Tibial nerve (tissue), 4 donors: Measurements from ENCODE around the gene DLK1. TPM values are rescaled to one million over a fixed set of nuclear protein-coding genes. Genes with fewer than 3 reads are reported as not detected.

Source experiments
- DNase-seq, 2 donors: peaks; one replicate each; pipeline ENCODE4 v3.0.0-alpha.2; 2019; ENCODE audit warnings: low spot score in 2 of 2
- H3K27ac ChIP-seq, 4 donors: fragments of 200-600 bp; sonication (generic) in 3 of 4; one replicate each; pipeline ENCODE4 v1.5.1; 2017 to 2019; ENCODE audit warnings: mild to moderate bottlenecking in 1 of 4
- H3K27me3 ChIP-seq, 2 donors: fragments of 200-600 bp; sonication (generic) in 1 of 2; one replicate each; pipeline versions ENCODE4 v1.5.1 to v1.6.0; 2017 to 2019
- H3K36me3 ChIP-seq, 3 donors: fragments of 200-600 bp; sonication (generic); one replicate each; pipeline ENCODE4 v1.5.1; 2018 to 2019
- H3K4me1 ChIP-seq, 4 donors: fragments of 200-600 bp; sonication (generic) in 3 of 4; one replicate each; pipeline ENCODE4 v1.5.1; 2017 to 2019
- H3K4me3 ChIP-seq, 4 donors: fragments of 200-600 bp; sonication (generic) in 3 of 4; one replicate each; pipeline ENCODE4 v1.5.1; 2017 to 2019; ENCODE audit warnings: mild to moderate bottlenecking in 1 of 4, moderate library complexity in 1 of 4
- H3K9me3 ChIP-seq, 4 donors: fragments of 200-600 bp; sonication (generic) in 3 of 4; one replicate each; pipeline ENCODE4 v1.5.1; 2017 to 2019
- CTCF ChIP-seq, 5 experiments: fragments of 200-600 bp in 3 of 5; fragments of 450-650 bp in 2 of 5; sonication (generic) in 3 of 5; IDR thresholded peaks; one replicate each; pipeline ENCODE4 v1.5.1; 2016 to 2019; ENCODE audit warnings: antibody characterized with exemption in 5 of 5, mild to moderate bottlenecking in 3 of 5, moderate library complexity in 2 of 5
- EP300 ChIP-seq, 2 donors: sonication (generic); formaldehyde crosslinking; IDR thresholded peaks; one replicate each; pipeline ENCODE4 v1.6.1; 2017; ENCODE audit warnings: antibody characterized with exemption in 2 of 2, mild to moderate bottlenecking in 1 of 2
- POLR2A ChIP-seq, 2 donors: fragments of 450-650 bp; IDR thresholded peaks; one replicate each; pipeline ENCODE4 v1.6.1; 2017; ENCODE audit warnings: antibody characterized with exemption in 2 of 2, mild to moderate bottlenecking in 2 of 2, moderate library complexity in 2 of 2
- WGBS, 2 donors: methylation state at CpG; one replicate each; pipeline ENCODE4 v1.1.5; 2018; 5-methylcytosine and 5-hydroxymethylcytosine counted together
- total RNA-seq, 4 donors: library from RNA; depleted of rRNA; stranded (reverse); fragments of >200 nt; gene quantifications; one replicate each; pipeline ENCODE4 v1.1.0, GENCODE V29; 2016

DLK1 gene
- total RNA-seq, 4 donors from 2014 or later, result not detected

GRCh38 chr14:100770605-100771120 lies 44.0 kb downstream of the DLK1 start:
- no peak for DNase-seq
- H3K4me1 ChIP-seq, result no peaks in the 10 kb centered on the region
- no peak overlapping the region for H3K27ac ChIP-seq
- peaks cover 0 to 7% (median 0%) of the 10 kb centered on the region in 4 donors for H3K9me3 ChIP-seq
- no peaks in the 10 kb centered on the region for H3K36me3 ChIP-seq
- 84 to 94% methylated on average over 5 of the region's 5 CpGs for WGBS, 2 donors
- H3K4me3 ChIP-seq, result no peak overlapping the region
- TF ChIP-seq CTCF (IDR thresholded peaks at IDR 0.05) (no peak), POLR2A (IDR thresholded peaks at IDR 0.05) (no peak), EP300 (IDR thresholded peaks at IDR 0.05) (no peak)
- H3K27me3 ChIP-seq, result no peaks in the 10 kb centered on the region

- Histone ChIP-seq H3K4me1 (no peaks in the 10 kb centered on the region), H3K36me3 (no peaks in the 10 kb centered on the region), H3K4me3 (no peak overlapping the region), H3K9me3 (peaks cover 0 to 7% (median 0%) of the 10 kb centered on the region in 4 donors), H3K27me3 (no peaks in the 10 kb centered on the region), H3K27ac (no peak overlapping the region)
- DNase-seq, result no peak
- no peak for TF ChIP-seq EP300 (IDR thresholded peaks at IDR 0.05)
- no peak for TF ChIP-seq POLR2A (IDR thresholded peaks at IDR 0.05)
- no peak for TF ChIP-seq CTCF (IDR thresholded peaks at IDR 0.05)
- WGBS, 2 donors, result 74 to 76% methylated on average over 13 of the region's 13 CpGs
These were observed 44.6 kb downstream of the DLK1 start for GRCh38 chr14:100771121-100771800.

GRCh38 chr14:100772607-100773165 lies 46.0 kb downstream of the DLK1 start:
- WGBS, 2 donors, result 82 to 89% methylated on average over 9 of the region's 9 CpGs
- TF ChIP-seq CTCF (IDR thresholded peaks at IDR 0.05) (no peak), POLR2A (IDR thresholded peaks at IDR 0.05) (no peak), EP300 (IDR thresholded peaks at IDR 0.05) (no peak)
- Histone ChIP-seq H3K4me3 (no peak overlapping the region), H3K36me3 (no peaks in the 10 kb centered on the region), H3K4me1 (no peaks in the 10 kb centered on the region), H3K27me3 (no peaks in the 10 kb centered on the region), H3K9me3 (peaks cover 0 to 7% (median 0%) of the 10 kb centered on the region in 4 donors), H3K27ac (no peak overlapping the region)
- DNase-seq, result no peak

- no peak overlapping the region for H3K4me3 ChIP-seq
- peaks cover 0 to 7% (median 0%) of the 10 kb centered on the region in 4 donors for H3K9me3 ChIP-seq
- TF ChIP-seq EP300 (IDR thresholded peaks at IDR 0.05) (no peak), POLR2A (IDR thresholded peaks at IDR 0.05) (no peak), CTCF (IDR thresholded peaks at IDR 0.05) (no peak)
- H3K4me1 ChIP-seq, result no peaks in the 10 kb centered on the region
- DNase-seq, result no peak
- H3K27me3 ChIP-seq, result no peaks in the 10 kb centered on the region
- no peaks in the 10 kb centered on the region for H3K36me3 ChIP-seq
- WGBS, 2 donors, result 52 to 80% methylated on average over 9 to 10 of the region's 16 CpGs
- no peak overlapping the region for H3K27ac ChIP-seq
These were observed 46.9 kb downstream of the DLK1 start for GRCh38 chr14:100773331-100774163.
